DOHH2 (cell line): Measurements from ENCODE around the gene CDC25B.

Source experiments
- H3F3A ChIP-seq: fragments of 200-600 bp; sonication (generic), shearing (Covaris generic); 2 replicates; pipeline ENCODE4 v1.6.0; 2016; ENCODE audit warnings: antibody characterized with exemption, mild to moderate bottlenecking; ENCODE audit not compliant: control insufficient read depth, insufficient read depth
- H3K27ac ChIP-seq: fragments of 200-600 bp; sonication (generic); 2 replicates; pipeline ENCODE4 v1.5.1; 2014; ENCODE audit warnings: low read depth, mild to moderate bottlenecking, low read length, moderate library complexity
- H3K27me3 ChIP-seq: fragments of 200-600 bp; sonication (generic); 2 replicates; pipeline ENCODE4 v1.6.1; 2014; ENCODE audit warnings: mild to moderate bottlenecking, low read length, mixed read lengths; ENCODE audit not compliant: control insufficient read depth
- H3K36me3 ChIP-seq: fragments of 200-600 bp; sonication (generic); 2 replicates; pipeline ENCODE4 v1.6.1; 2014; ENCODE audit warnings: mild to moderate bottlenecking, low read length, moderate library complexity, mixed read lengths; ENCODE audit not compliant: control insufficient read depth
- H3K4me1 ChIP-seq: fragments of 200-600 bp; sonication (generic); 2 replicates; pipeline ENCODE4 v1.6.1; 2014; ENCODE audit warnings: mild to moderate bottlenecking, low read length, mixed read lengths; ENCODE audit not compliant: control insufficient read depth
- H3K4me2 ChIP-seq: fragments of 200-600 bp; sonication (generic); 2 replicates; pipeline ENCODE4 v1.6.0; 2014; ENCODE audit warnings: mild to moderate bottlenecking, low read length, moderate library complexity
- H3K4me3 ChIP-seq: fragments of 200-600 bp; sonication (generic); 2 replicates; pipeline ENCODE4 v1.5.1; 2014; ENCODE audit warnings: mild to moderate bottlenecking, low read length, mixed read lengths
- H3K79me2 ChIP-seq: fragments of 200-600 bp; sonication (generic); 2 replicates; pipeline ENCODE4 v1.6.1; 2014; ENCODE audit warnings: mild to moderate bottlenecking, low read length, mixed read lengths; ENCODE audit not compliant: control insufficient read depth
- H3K9me2 ChIP-seq: fragments of 200-600 bp; sonication (generic); replicated peaks from 2 replicates; pipeline ENCODE4 v1.6.1; 2014; ENCODE audit warnings: mild to moderate bottlenecking, low read length, mixed read lengths; ENCODE audit not compliant: control insufficient read depth
- H3K9me3 ChIP-seq: fragments of 200-600 bp; sonication (generic); 2 replicates; pipeline ENCODE4 v1.6.1; 2014; ENCODE audit warnings: antibody characterized with exemption, low read length, mixed read lengths; ENCODE audit not compliant: control insufficient read depth, insufficient read depth
- H4K20me1 ChIP-seq: fragments of 200-600 bp; sonication (generic); 2 replicates; pipeline ENCODE4 v1.6.0; 2014; ENCODE audit warnings: low read depth, mild to moderate bottlenecking, antibody characterized with exemption, low read length, moderate library complexity; ENCODE audit not compliant: control insufficient read depth, insufficient read depth
- CTCF ChIP-seq: fragments of 200-600 bp; sonication (generic); IDR thresholded peaks from one replicate; pipeline ENCODE4 v1.5.1; 2014; ENCODE audit warnings: antibody characterized with exemption, mild to moderate bottlenecking, low read depth, low read length; ENCODE audit not compliant: poor library complexity, severe bottlenecking
- EZH2phosphoT487 ChIP-seq: fragments of 200-600 bp; sonication (generic); IDR thresholded peaks from 2 replicates; pipeline ENCODE4 v1.6.1; 2017; ENCODE audit warnings: borderline replicate concordance, mild to moderate bottlenecking, antibody characterized with exemption, low read length, moderate library complexity, mixed read lengths

CDC25B gene

GRCh38 chr20:3759316-3759823 is 36.7 kb upstream of the CDC25B start:
- Histone ChIP-seq H3K4me1 (no peaks in the 10 kb centered on the region), H3K27me3 (no peaks in the 10 kb centered on the region), H3F3A (no peaks in the 10 kb centered on the region), H4K20me1 (no peaks in the 10 kb centered on the region), H3K27ac (no peak overlapping the region), H3K36me3 (peaks cover 19% of the 10 kb centered on the region), H3K9me2 (no peaks in the 10 kb centered on the region), H3K79me2 (peaks cover 20% of the 10 kb centered on the region), H3K4me3 (no peak overlapping the region), H3K4me2 (no peak overlapping the region), H3K9me3 (no peaks in the 10 kb centered on the region)
- TF ChIP-seq CTCF = no peak

- Histone ChIP-seq H3K27me3 (no peaks in the 10 kb centered on the region), H3K27ac (no peak overlapping the region), H3K4me2 (no peak overlapping the region), H3K36me3 (peaks cover 19% of the 10 kb centered on the region), H3F3A (no peaks in the 10 kb centered on the region), H3K4me3 (no peak overlapping the region), H3K4me1 (no peaks in the 10 kb centered on the region), H3K79me2 (peaks cover 25% of the 10 kb centered on the region), H4K20me1 (no peaks in the 10 kb centered on the region), H3K9me3 (no peaks in the 10 kb centered on the region), H3K9me2 (no peaks in the 10 kb centered on the region)
- TF ChIP-seq EZH2phosphoT487 (no peak), CTCF (no peak)
Observed at GRCh38 chr20:3759884-3760283, 36.2 kb upstream of the CDC25B start.

- H3K36me3 ChIP-seq = peaks cover 21% of the 10 kb centered on the region
- H3K4me1 ChIP-seq = peaks cover 8% of the 10 kb centered on the region
- H3F3A ChIP-seq = no peaks in the 10 kb centered on the region
- H4K20me1 ChIP-seq = no peaks in the 10 kb centered on the region
- no peak overlapping the region for H3K4me3 ChIP-seq
- no peak overlapping the region for H3K4me2 ChIP-seq
- H3K27me3 ChIP-seq = no peaks in the 10 kb centered on the region
- H3K9me2 ChIP-seq = no peaks in the 10 kb centered on the region
- TF ChIP-seq EZH2phosphoT487 (no peak), CTCF (no peak)
- H3K79me2 ChIP-seq = peaks cover 34% of the 10 kb centered on the region
- H3K9me3 ChIP-seq = no peaks in the 10 kb centered on the region
- no peak overlapping the region for H3K27ac ChIP-seq
Observed at GRCh38 chr20:3760655-3761348, 35.3 kb upstream of the CDC25B start.
